Heart left ventricle (tissue), 13 donors: ENCODE measurements around the gene IFITM1.

ENCODE experiments used
- CTCF ChIP-seq, 12 donors: fragments of 200-600 bp; sonication (generic) in 4 of 12; IDR thresholded peaks; one replicate each; pipeline versions ENCODE4 v1.5.0 to v1.8.0; 2018 to 2022; ENCODE audit warnings: antibody characterized with exemption in 12 of 12, mild to moderate bottlenecking in 5 of 12
- POLR2A ChIP-seq, 2 donors: fragments of 450-650 bp; IDR thresholded peaks; one replicate each; pipeline ENCODE4 v1.6.1; 2017; ENCODE audit warnings: antibody characterized with exemption in 2 of 2, mild to moderate bottlenecking in 2 of 2, moderate library complexity in 2 of 2
- donor health status: ischemic (EF 13 %, LVEDD 7.1; RV severe dilation, severe dysfunction).
- donor health status: DM: no; HTN: yes; CAD: no.
- donor health status: DM: no; HTN: no; CAD: no.
- donor health status: ischemic (EF 25% LVEDD 6.9; RV normal size, moderate dysfunction).
- donor health status: ischemic (EF 25% LVEDD 5.7; RV mildly dilated, moderate dysfunction).
- donor health status: ischemic (EF 35%, LVEDD 5.7; RV mildly dilated, moderate dysfunction).
- donor health status: nonischemic (EF 11% LVEDD 7.7; RV severe dilation, severe dysfunction).
- donor health status: DM: yes; HTN: yes; CAD: no.
- donor health status: PGD.
- donor health status: ischemic (EF 29% LVEDD 5.4; RV normal size, mild dysfunction).
- donor health status: nonischemic (EF 23%, LVEDD 6.1; RV moderate dilation, normal function).

DNA sequence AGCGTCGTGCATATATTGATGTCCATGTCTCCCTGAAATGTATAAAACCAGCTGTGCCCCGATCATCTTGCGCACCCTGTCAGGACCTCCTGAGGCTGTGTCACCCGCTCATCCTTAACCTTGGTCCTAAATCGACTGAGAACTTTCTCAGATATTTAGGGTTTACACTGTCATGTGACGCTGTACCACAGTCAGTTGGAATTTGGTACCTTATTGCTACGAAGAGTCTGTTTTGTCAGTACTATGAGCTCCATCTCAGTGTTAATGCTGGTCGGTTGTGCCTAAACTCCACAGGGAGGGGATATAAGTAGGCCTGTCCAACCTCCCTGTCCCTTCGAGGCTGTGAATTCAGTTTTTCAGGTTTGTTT, 8.0 kb upstream of the IFITM1 start:
- TF ChIP-seq CTCF (IDR thresholded peaks at IDR 0.05) (no peak), POLR2A (IDR thresholded peaks at IDR 0.05) (no peak)
